HG02870 (cell line): Measurements from ENCODE around the gene CYP2A7.
"Not testable (repeated sequence)": the region's sequence is repeated elsewhere in the genome, so short reads cannot be mapped to it uniquely, and the experiment has no call there.

Source experiments
- ATAC-seq: cut with Tn5 transposase; IDR thresholded peaks from one replicate; pipeline ENCODE4 v1.9.1; 2021; ENCODE audit warnings: mild to moderate bottlenecking, moderate library complexity; ENCODE audit not compliant: unreplicated experiment

The CYP2A7 gene

GRCh38 chr19:40882062-40882461, at the start of gene CYP2A7:
CYP2A7 (minus strand) TSS chr19:40882231; CDS start chr19:40882210, 21 bp downstream.
- ATAC-seq, result not testable (repeated sequence)

DNA sequence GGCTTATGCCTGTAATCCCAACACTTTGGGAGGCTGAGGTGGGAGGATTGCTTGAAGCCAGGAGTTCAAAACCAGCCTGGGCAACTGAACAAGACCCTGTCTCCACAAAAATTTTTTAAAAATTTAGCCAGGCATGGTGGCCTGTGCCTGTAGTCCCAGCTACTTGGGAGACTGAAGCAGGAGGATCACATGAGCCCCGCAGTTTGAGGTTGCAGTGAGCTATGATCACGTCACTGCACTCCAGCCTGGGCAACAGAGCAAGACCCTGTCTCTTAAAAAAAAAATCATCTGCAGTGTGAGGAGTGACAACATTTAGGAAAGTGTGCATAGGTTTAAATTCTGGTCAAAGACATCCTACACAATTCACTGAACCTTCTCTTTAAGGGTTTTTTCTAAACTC, 48.8 kb upstream of the CYP2A7 start:
- ATAC-seq, result not testable (repeated sequence)

GRCh38 chr19:40929942-40930341, 47.9 kb upstream of the CYP2A7 start:
- ATAC-seq, result not testable (repeated sequence)

DNA sequence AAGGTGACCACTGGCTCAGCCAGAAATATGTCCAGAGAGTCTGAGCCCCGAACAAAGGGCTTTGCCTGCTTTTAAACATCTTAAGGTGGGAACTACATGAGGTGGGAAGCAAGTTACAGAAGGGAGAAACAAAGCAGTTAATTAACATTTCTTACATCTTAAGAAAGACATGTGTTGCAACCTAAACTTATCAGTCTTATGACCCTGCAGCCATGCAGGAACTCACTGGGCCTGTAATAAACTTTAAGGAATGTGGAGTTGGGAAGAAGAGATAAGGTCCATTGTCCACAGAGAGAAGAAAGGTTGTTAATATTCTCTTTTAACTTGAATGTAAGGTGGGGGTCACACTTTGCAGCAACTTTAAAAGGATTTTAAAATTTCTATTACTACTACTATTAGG, 46.8 kb upstream of the CYP2A7 start:
- ATAC-seq, result no peak

- ATAC-seq, result no peak
Measured at GRCh38 chr19:40927567-40927966, 45.5 kb upstream of the CYP2A7 start.

- ATAC-seq, result not testable (repeated sequence)
Measured at GRCh38 chr19:40926276-40926675, 44.2 kb upstream of the CYP2A7 start.

DNA sequence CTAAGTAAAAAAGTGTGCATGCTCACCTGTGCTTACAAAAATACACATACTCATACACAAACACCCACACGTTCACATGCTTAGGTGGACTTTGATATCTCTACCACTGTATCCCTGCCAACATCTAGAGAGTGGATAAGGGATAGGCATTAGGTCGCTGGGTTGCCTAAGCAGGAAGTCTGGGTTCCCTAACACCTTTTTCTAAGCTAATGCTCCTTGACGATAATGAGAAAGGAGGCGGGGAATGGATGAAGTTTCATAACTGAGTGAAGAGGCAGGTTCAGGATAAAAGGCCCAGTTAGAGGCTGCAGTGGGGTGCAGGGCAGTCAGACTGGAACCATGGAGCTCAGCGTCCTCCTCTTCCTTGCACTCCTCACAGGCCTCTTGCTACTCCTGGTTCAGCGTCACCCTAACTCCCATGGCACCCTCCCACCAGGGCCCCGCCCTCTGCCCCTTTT, 41.9 kb upstream of the CYP2A7 start:
- ATAC-seq, result no peak

- not testable (repeated sequence) for ATAC-seq
Measured at GRCh38 chr19:40922237-40923160, 40.5 kb upstream of the CYP2A7 start.

DNA sequence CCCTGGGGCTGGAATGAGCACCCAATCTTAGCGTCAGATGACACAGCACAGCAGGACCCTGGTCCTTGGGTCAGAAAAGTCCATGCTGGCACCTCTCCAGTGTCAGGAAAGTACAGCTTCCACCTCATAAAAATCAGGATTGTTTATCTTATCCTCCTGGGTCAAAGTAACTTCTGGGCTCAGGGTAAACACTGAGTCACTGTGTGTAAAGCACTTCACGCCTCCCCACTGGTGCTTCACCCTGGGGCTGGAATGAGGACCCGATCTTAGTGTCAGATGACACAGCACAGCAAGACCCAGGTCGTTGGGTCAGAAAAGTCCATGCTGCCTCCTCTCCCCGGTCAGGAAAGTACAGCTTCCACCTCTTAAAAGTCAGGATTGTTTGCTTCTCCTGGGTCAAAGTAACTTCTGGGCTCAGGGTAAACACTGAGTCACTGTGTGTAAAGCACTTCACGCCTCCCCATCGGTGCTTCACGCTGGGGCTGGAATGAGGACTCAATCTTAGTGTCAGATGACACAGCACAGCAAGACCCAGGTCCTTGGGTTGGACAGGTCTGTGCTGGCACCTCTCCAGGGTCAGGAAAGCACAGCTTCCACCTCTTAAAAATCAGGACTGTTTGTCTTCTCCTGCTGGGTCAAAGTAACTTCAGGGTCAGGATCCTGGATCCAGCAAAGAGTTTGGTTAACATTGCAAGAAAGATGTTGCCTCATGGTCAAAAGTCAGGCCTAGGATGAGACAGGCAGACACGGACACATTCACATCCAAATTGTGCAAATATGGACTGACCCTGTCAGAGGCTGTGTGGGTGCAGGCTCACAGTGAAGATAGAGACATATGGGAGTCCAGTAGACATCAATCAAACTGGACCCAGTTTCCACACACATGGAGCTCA, 39.2 kb upstream of the CYP2A7 start:
- no peak for ATAC-seq

- ATAC-seq, result no peak
Measured at GRCh38 chr19:40920300-40921004, 38.4 kb upstream of the CYP2A7 start.

- not testable (repeated sequence) for ATAC-seq
Measured at GRCh38 chr19:40919530-40920299, 37.7 kb upstream of the CYP2A7 start.

DNA sequence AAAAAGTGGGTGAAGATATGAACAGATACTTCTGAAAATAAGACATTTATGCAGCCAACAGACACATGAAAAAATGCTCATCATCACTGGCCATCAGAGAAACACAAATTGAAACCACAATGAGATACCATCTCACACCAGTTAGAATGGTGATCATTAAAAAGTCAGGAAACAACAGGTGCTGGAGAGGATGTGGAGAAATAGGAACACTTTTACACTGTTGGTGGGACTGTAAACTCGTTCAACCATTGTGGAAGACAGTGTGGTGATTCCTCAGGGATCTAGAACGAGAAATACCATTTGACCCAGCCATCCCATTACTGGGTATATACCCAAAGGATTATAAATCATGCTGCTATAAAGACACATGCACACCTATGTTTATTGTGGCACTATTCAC, 36.3 kb upstream of the CYP2A7 start:
- not testable (repeated sequence) for ATAC-seq

- no peak for ATAC-seq
Measured at GRCh38 chr19:40908976-40909375, 26.9 kb upstream of the CYP2A7 start.

GRCh38 chr19:40907968-40908735, 26.1 kb upstream of the CYP2A7 start:
- no peak for ATAC-seq

DNA sequence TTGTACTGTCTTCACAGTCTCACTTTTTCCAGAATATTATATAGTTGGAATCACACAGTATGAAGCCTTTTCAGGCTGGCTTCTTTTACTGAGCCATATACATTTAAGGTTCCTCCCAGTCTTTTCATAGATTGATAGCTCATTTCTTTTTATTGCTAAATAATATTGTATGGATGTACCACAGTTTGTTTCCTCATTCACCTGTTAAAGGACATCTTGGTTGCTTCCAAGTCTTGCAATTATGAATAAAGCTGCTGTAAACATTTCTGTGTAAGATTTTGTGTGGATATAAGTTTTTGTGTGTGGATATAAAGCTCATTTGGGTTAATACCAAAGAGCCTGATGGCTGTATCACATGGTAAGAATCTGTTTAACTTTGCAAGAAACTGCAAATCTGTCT, 24.5 kb upstream of the CYP2A7 start:
- no peak for ATAC-seq

GRCh38 chr19:40904673-40905156, 22.7 kb upstream of the CYP2A7 start:
- not testable (repeated sequence) for ATAC-seq

GRCh38 chr19:40901975-40902750, 20.1 kb upstream of the CYP2A7 start:
- ATAC-seq, result not testable (repeated sequence)

GRCh38 chr19:40900521-40900920, 18.5 kb upstream of the CYP2A7 start:
- not testable (repeated sequence) for ATAC-seq
